Femur (tissue), 1 donor: Measurements from ENCODE around the gene MPRIP.
A peak's percentile ranks its signal among the peaks of the same experiment; 100 is the strongest.

Experiments
- DNase-seq: peaks from one replicate; pipeline ENCODE4 v3.0.0-alpha.2; 2017

The MPRIP gene

DNA sequence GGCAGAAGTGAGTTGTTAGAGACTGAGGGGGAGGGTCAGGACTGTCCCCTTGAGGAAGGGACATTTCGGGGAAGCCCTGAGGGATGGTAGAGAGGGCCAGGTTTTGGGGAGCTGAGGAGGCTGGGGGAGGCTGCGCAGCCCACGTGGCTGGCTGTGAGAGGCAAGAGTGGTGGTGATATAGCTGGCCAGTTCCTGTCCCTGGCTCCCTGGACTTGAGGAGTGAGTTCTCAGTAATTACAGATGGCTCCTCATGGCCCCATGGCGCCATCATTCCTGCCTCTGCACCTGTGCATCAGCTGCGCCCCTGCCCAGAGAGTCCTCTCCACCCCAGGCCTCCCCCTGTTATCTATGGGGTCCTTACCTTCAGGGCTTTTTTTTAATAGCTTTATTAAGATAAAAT lies 30.3 kb downstream of the MPRIP start:
- peak; percentile 11 for DNase-seq

DNA sequence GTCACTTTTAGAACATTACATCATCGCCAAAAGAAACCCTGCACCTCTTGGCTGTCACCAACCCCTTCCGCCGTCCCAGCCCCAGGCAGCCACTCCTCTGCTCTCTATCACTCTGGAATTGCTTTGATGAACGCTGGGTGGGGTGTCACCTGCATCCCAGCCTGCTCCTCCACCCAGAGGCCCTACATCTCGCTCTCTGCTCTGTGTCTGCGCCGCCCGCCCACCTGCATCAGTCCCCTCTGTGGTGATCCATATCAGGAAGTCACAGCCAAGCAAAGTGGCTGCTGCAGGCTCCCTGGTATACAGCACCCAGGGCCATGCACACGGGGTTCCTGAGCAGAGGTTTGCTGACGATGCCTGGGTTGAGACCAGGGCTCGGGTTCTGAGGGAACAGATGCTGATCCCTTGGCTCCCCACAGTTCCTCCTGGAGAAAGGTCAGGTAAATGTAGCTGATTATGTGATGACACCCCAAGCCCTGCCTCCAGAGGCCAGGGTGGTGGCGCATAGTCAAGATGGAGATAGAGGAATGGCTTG lies 30.8 kb downstream of the MPRIP start:
- DNase-seq = peak; percentile 10

DNA sequence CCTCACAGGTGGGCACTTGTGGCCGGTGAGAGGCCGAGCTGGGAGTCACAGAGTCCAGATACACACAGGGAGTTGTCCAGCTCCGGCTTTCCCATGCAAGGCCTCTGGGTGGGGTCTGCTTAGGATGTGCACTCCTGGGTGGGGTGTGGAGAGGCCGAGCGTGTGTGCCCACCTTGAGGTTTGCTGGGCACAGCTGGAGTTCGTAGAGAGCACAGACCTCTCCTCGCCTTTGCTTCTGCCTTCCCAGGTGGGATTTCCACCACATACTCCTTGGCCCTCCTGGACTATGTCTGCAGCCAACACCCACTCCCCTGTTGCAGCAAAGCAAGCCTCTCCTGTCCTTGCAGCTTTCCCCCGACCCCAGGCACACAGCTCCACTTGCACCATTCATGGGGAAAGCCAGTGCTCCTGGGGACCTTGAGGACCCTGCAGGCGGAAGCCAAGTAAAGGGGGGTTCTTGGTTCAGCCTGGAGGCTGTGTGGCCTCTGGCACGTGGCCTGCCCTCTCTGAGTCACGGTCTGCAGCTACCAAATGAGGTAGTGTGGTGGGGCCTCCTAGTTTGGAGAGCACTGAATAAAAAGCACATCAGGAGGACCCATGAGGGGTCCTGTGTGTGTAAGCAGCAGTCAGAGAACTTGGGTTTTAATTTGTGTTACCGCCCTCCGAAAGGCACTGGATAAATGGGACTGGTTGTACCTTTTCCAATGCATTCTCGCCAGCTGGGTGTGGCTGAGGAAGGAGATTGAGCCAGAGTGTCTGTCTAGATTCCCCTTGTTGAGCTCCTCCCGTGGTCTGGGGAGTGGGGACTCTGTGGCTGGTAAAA lies 31.5 kb downstream of the MPRIP start:
- DNase-seq = peak; percentile 31

DNA sequence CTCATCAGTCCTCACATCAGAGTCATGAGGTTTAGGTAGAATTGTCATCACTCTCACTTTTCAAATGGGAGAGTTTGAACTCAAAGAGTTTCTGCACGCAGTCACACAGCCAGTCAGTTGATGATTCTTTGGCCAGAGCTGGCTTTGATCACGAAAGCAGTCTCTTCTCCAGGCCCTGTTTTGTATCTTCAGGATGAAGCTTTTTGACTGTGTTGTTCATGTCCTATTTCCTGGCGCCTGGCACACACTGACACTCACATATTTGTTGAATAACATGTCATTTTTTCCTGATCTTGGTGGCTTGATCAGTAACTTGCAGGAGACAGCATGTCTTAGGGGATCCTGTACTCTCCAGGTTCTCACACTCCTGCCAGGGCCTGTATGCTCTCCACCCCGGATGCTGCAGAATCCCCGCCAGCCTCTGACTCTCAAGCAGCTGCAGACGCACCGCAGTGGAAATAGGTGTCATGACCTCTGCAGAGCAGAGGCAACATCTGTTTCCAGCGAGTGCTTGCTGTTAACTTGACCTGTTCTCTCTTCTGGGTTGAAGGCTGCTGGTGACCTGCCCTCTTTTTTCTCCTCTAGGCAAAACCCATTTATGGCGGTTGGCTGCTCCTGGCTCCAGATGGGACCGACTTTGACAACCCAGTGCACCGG lies 33.0 kb downstream of the MPRIP start:
- DNase-seq = peak; percentile 79

DNA sequence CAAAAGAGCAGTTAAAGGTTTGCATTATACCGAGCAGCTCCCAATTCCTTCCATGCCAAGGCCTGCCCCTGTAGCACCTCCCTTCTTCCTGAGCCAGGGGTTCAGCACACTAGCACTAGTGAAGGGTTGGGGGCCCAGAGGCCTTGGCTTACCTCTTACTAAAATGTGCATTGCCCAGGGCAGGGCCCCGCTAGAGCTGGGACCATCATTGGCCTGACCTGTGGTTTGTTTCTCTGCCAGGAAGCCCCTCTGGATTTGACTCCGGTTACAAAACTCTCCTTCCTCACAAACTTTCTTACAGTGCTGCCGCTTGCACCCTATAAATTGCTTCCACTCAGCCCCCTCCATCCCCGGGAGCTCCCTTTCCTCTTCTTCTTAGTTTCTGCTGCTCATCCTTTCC lies 33.8 kb downstream of the MPRIP start:
- no peak for DNase-seq

DNA sequence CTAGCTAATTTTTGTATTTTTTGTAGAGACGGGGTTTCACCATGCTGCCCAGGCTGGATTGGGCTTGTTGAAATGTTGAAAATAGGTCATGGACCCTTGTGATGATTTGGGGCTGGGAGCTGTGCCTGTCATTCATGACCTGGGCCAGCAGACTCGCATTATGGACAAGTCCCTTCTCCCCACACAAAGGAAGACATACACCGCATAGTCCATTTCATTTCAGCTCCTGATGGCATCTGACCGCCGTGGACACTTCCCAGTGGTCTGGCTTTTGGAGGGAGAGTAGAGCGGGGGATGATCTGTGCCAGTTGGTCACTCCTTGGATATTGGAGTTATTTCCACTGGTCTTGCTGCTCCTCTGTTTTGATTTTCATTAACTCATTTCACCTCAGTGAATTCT lies 34.8 kb downstream of the MPRIP start:
- DNase-seq = no peak

DNA sequence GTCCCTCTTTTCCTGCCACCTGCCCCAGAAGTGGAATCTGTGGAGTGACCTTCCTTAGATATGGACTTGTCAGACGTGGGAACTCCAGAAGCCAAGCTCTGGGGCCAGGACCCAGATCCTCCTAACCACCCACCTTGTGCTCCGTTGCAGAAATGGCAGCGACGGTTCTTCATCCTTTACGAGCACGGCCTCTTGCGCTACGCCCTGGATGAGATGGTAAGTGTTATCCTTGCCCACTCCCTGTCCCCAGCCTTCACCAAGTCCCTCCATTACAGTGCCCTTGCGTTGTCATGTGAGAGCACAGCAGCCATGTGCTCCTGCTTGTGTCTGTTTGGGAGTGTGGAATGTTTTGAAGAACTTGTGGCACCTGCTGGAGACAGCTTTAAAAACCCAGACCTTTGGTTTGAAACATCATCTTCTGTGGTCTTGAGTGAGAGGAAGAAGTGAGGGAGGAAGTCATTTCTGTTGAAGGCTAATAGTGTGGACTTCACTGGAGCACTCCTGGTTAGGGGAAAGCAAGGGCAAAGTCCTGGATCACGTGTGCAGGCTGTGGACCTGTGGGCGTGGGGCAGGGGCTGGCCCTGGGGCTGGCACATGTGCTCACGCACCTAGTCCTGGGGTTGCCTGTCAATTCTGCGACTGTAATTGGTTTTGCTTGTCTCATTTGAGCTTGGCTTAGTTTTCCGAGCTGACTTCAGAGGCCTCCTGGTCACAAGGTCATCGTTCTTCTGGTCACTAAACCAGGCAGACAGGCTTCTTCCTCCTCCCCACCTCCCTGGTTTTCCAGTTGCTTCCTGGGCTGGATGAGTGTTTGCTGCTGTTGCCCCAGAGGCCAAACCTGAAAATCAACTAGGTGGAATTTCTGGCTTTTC lies 35.8 kb downstream of the MPRIP start:
- peak; percentile 9 for DNase-seq

DNA sequence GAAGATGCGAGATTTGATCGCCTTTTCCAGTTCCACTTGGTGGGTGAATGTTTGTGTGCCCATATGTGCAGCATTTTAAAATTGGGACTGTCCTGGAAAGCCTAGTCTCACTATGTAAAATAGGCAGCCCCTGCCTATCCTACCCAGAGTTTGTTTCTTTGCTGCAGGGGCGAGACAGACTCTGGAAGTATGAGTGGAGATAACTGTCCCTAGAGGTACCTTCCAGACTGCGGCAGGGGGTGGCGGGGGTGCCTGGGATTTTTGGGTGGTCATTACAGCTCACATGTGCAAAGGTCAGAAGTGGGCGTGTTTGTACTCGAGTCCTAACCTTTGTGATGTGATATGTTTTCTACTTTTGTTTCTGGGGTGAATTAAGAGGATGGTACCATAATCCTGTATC lies 36.6 kb downstream of the MPRIP start:
- no peak for DNase-seq

DNA sequence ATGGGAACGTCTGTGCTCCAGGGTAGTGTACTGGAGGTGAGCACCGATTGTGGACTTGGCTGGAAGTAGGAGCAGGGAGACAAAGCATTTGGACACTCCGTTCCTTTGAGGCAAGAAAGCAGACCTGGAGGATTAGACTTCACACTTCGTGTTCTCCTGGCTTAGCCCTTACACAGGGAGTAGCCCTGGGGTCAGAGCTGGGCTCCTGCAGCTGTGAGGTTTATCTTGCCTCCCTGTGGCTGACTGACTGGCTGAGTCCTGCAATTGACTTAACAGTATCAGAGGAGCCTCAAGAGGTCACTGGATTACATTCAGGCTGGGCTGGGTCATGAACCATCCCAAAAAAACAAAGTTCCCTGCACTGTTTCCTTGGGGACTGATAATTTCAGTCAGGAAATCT lies 37.1 kb downstream of the MPRIP start:
- no peak for DNase-seq

DNA sequence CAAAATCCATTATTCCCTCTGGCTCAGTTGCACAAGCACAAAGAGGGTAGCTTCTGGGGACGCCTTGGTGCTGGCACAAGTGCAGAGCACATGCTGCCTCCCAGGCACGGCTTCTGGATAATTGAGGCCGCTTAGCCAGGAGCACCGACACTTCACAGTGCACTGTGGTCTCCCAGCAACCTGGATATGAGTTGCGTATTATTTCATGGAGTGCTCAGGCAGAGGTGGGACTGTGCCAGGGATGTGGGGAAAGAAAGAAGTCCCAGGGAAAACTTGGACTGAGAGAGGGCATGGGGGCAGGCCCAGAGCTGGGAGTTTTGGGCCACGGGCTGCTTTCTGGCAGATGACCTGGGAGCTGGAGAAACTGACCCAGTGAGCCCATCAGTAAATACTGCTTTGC lies 37.5 kb downstream of the MPRIP start:
- DNase-seq = no peak

DNA sequence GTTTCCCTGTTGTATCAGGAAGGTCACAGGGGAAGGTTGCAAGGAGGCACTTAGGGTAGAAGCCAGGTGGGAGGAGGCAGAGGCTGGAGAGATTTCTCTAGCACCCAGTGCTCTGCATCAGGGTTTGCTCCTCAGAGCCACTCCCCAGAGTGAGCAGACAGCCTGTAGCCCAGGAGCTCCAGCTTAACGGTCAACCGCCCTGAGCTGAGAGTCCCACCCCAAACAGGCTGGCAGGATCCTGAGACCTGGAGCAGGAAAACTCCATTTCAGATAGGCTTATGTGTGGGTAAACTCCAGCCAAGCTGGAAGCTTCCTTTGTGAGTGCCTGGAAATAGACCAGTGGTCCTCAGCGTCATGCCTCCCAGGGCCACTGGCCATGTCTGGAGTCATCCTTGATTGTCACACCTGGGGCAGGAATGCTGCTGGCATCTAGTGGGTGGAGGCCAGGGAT lies 37.9 kb downstream of the MPRIP start:
- no peak for DNase-seq

DNA sequence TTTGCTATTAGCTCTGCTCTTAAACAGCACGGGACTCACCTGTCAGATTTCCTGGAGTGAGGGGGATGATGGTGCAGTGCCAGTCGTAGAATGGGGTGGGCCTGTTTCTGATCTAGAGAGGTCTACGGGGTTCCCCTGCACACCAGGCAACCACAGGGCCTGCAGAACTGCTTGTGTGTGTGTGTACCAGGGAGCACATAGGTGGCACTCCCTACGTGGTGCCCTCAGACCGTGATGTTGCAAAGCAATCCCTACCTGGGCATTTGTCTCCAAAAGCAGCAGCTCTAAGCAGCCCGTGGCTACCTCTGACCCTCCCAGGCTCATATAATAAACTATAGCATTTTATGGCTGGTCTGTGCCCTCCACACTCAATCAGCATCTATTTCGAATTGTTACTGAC lies 38.5 kb downstream of the MPRIP start:
- DNase-seq = no peak

DNA sequence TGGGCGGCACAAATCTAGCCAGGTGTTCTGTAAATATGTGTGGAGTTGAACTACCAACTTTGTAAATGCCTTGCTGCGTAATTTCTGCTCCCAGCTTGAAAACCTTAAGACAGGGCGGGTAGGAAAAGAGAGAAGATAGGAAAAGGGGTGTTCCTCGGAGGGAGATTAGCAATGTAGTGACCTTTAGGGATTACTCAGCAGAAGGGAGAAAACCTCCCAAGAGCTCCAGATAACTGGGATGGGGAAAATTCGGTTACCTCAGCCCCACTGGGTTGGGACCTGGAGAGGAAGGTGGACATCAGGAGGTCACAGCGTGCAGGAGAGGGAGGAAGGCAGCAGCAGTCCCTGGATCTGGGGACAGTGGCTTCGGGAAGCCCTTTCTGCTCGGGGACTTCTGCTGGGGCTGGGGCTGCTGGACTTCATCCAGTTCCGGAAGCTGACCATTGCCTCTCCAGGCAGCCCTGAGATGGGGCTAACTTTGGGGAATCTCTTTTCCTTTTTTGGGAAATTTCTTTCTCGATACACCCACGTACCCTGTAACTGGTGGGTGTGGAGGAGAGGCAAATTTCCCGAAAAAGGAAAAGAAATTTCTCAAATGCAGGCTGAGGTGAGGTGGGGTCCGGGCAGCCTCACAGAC lies 39.2 kb downstream of the MPRIP start:
- no peak for DNase-seq

DNA sequence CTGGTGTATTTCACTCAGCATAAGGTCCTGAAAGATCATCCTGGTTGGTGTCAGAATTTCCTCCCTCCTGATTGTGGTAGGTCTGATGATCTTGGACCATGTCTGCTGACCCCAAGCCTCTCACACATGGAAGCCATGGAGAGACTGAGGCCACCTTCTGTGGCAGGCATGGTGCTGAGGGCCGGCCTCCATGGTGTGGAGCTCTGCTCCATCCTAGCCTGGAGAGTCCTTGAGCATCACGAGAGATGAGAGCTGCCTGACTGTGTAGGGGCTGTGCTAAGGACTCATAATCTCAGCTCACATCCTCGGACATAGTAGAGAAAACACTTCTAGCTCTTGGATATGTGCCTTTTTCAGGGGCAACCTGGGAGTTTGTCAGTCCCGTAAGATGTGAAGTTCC lies 40.6 kb downstream of the MPRIP start:
- DNase-seq = no peak

DNA sequence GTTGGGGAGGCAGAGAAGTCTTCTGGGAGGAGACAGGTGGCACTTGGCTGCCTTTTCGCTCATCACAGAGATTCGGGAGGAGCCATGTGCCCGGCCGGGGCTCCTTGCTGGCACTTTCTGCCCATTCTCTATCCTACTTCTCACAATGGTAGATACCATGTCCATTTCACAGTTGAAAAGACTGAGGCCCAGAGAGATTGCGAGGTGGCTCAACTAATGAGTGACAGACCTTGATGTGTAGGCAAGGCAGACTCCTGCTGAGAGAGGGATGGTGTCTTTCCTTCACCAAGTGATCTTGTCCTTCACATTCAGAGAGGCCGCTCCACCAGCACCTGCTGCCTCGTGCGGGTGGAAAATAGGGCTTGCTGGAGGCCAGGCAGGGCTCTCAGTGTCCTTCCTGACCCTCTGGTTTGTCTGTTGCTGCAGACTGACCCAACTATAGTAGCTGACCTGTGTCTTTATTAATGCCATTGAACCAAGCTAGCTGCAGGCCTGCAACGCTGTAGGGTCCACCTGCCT lies 42.1 kb downstream of the MPRIP start:
- no peak for DNase-seq

DNA sequence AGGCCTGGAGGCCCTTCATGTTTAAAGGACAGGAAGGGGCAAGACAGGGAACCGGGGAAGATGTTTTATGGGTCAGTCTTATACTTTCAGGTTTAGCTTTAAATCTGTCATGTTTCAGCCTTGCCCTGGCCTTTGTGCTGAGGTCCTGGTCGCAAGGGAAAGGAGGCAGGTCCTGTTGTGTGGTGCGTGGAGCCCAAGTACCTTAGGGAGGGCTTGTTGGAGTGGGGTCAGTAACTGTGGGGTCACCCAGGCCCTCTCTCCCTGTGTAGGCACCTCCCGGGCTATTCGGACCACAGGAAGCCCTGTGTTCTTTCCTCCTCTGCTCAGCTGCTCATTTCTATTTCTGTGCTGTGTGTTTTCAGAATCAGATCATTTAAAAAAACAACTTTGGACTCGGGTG lies 42.7 kb downstream of the MPRIP start:
- no peak for DNase-seq

DNA sequence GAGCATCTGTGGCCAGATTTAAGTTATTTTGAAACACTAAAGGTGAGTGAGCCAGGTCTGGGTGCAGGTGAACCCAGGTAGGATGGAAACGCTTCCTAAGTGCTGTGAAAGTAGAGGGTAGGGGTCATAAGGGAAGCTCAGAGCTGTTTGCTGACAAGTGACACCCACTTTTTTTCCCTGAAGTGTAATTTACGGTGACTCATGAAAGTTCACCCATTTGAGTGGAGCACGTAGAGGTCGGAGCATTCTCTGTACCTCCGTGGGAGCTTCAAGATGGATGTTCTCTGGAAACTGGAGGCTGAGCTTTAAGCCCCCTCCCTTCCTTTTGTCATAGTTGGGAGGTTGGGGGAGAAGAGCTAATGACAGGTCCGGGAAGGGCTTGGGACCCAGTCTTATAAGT lies 44.3 kb downstream of the MPRIP start:
- DNase-seq = no peak

DNA sequence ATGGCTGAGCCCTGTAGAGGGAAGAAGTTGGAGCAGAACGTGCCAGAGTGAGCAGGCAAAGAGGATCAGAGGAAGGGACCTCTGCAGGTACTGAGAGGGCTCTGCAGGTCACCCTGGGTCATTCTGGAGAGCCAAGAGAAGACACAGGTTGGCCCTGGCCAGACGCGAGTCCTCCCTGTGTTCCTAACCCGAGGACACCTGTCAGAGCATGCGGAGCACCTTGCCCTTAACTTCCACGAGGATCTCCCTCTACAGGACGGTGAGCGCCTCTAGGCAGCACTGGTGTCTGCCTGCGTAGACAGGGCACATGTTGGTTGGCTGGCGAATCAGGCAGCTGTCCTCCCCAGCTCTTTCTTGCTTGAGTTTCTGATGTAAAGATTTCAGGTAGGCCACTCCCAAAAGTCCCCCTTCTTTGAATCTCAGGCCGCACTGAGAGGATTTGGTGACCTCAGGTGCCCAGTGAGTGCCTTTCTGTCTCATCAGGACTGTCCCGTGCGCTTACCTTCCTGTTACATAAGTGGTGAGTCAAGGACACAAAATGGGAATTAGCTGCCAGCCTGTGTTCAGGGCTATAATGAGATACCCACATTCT lies 45.3 kb downstream of the MPRIP start:
- DNase-seq = no peak

DNA sequence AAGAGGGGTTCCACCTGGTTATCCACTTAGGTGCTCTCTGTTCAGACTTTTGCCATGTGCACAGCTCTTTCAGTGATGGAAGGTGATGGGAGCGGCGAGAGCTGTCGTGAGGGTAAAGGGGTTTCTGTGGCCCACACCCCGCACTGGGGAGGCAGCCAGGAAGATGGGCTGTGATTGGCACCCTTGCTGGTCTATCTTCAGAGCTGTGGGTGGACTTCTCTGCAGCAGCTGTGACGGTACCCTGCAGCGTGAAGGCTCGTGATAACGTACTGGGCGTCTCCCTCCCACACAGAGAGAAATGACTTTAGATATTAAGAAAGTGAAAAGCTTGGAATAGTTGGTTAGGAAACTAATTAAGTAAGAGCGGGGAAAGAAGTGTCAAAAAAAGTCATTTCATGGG lies 45.8 kb downstream of the MPRIP start:
- DNase-seq = peak; percentile 47

DNA sequence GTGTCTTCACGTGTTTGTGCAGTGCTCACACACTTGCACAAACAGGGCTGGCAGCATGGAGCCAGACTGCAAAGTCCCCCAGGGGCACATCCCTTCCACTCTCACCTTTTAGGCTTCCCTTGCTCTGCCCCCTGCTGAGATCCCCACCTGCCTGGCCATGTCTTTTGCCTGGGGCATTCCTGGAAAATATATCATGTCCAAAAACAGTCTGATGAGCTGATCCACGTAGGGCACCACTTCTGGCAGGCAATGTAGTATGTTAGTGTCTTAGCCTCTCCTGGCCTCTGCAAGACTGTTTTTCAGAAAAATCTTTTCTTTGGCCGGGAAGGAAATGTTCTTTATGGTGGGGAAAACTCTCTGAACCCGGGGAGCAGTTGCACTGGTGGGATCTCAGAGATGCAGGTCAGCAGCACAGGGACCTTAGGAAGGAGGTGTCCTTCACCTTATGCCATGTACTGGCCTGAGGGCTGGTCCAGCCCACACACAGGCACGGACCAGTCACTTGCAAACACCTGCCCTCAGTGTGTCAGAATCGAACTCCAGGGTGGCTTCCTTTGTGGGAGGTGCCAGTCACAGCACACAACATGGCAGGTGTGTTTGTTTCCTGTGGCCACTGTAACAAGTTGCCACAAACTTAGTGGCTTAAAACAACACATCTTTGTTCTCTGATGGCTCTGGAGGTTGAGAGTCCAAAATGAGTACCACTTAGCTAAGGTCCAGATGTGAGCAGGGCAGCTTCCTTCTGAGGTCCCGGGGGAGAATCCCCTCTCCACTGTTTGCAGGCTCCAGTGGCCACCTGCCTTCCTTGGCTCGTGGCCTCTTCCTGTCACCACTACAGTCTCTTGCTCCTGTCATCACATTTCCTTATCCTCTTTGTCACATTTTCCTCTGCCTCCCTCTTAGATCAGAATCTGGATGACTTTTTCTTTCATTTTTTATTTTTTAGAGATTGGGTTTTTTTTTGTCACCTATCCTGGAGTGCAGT lies 46.6 kb downstream of the MPRIP start:
- DNase-seq = peak; percentile 9
